PC-3 (cell line): ENCODE measurements around the gene ILK. TPM values are rescaled to one million over a fixed set of nuclear protein-coding genes. Genes with fewer than 3 reads are reported as not detected.

Source experiments
- ATAC-seq: fragments of 200-7000 bp; cut with Tn5 transposase; 2 replicates; pipeline ENCODE4 v1.9.1; 2020; ENCODE audit warnings: mild to moderate bottlenecking, moderate library complexity
- BruUV-seq: library from RNA; stranded (reverse); fragments of 400-500 nt; replicated peaks from 2 replicates; lab custom pipeline; 2021; lab: Mats Ljungman, UMichigan
- CTCF ChIA-PET: fragments of 300-600 bp; sonication (Branson Sonifier 250); formaldehyde crosslinking; loops from one replicate; lab custom pipeline; 2022; ENCODE audit warnings: antibody characterized with exemption; lab: Charles Lee
- POLR2A ChIA-PET: fragments of 300-600 bp; sonication (Branson Sonifier 250); formaldehyde crosslinking; loops from one replicate; lab custom pipeline; 2022; ENCODE audit warnings: antibody characterized with exemption; ENCODE audit not compliant: unreplicated experiment; lab: Charles Lee
- DNase-seq: peaks from one replicate; pipeline ENCODE4 v3.0.0-alpha.2; 2015
- H2AFZ ChIP-seq: fragments of 300-600 bp; sonication (generic); 2 replicates; pipeline ENCODE4 v1.6.0; 2016; ENCODE audit warnings: antibody characterized with exemption, low read length
- H3F3A ChIP-seq: fragments of 300-600 bp; sonication (generic); one replicate; pipeline ENCODE4 v1.6.0; 2017; ENCODE audit warnings: antibody characterized with exemption, low read length, control low read depth, mild to moderate bottlenecking; ENCODE audit not compliant: unreplicated experiment
- H3K27ac ChIP-seq: fragments of 300-600 bp; sonication (generic); 2 replicates; pipeline ENCODE4 v1.5.1; 2016; ENCODE audit warnings: mild to moderate bottlenecking, low read length
- H3K27me3 ChIP-seq: fragments of 300-600 bp; sonication (generic); 2 replicates; pipeline ENCODE4 v1.6.1; 2016; ENCODE audit warnings: low read length, mixed read lengths
- H3K36me3 ChIP-seq: fragments of 300-600 bp; sonication (generic); 2 replicates; pipeline ENCODE4 v1.6.1; 2016; ENCODE audit warnings: low read depth, mixed run types, low read length, mixed read lengths
- H3K4me1 ChIP-seq: fragments of 300-600 bp; sonication (generic); 2 replicates; pipeline ENCODE4 v1.5.1; 2016; ENCODE audit warnings: low read length; ENCODE audit not compliant: insufficient read depth
- H3K4me2 ChIP-seq: fragments of 300-600 bp; sonication (generic); 2 replicates; pipeline ENCODE4 v1.6.0; 2016; ENCODE audit warnings: low read length
- H3K4me3 ChIP-seq: fragments of 300-600 bp; sonication (generic); 2 replicates; pipeline ENCODE4 v1.5.1; 2016; ENCODE audit warnings: mild to moderate bottlenecking, low read length, mixed read lengths
- H3K79me2 ChIP-seq: fragments of 300-600 bp; sonication (generic); 2 replicates; pipeline ENCODE4 v1.6.1; 2017; ENCODE audit warnings: low read length, mixed read lengths
- H3K9ac ChIP-seq: fragments of 300-600 bp; sonication (generic); 2 replicates; pipeline ENCODE4 v1.6.0; 2016; ENCODE audit warnings: mild to moderate bottlenecking, low read length
- H3K9me2 ChIP-seq: fragments of 300-600 bp; sonication (generic); replicated peaks from 2 replicates; pipeline ENCODE4 v1.6.1; 2016; ENCODE audit warnings: mixed run types, low read length, mixed read lengths
- H3K9me3 ChIP-seq: fragments of 300-600 bp; sonication (generic); 2 replicates; pipeline ENCODE4 v1.6.1; 2016; ENCODE audit warnings: low read length, mixed read lengths
- H4K20me1 ChIP-seq: fragments of 300-600 bp; sonication (generic); 2 replicates; pipeline ENCODE4 v1.6.1; 2016; ENCODE audit warnings: low read length, mixed read lengths
- CTCF ChIP-seq: fragments of 300-600 bp; sonication (generic); conservative IDR thresholded peaks from 2 replicates; pipeline ENCODE4 v1.5.1; 2017; ENCODE audit warnings: antibody characterized with exemption, low read depth, mild to moderate bottlenecking, low read length
- EZH2 ChIP-seq: fragments of 300-600 bp; sonication (generic); IDR thresholded peaks from one replicate; pipeline ENCODE4 v1.6.1; 2017; ENCODE audit warnings: antibody characterized with exemption, mild to moderate bottlenecking, low read length; ENCODE audit not compliant: unreplicated experiment
- EZH2phosphoT487 ChIP-seq: fragments of 300-600 bp; sonication (generic); IDR thresholded peaks from 2 replicates; pipeline ENCODE4 v1.6.1; 2018; ENCODE audit warnings: mild to moderate bottlenecking, antibody characterized with exemption, low read length, borderline replicate concordance
- intact Hi-C: fragments of 100-400 bp; cut with micrococcal nuclease; formaldehyde crosslinking; loops from 2 replicates; pipeline ENCODE4 v1.9.0; 2023
- total RNA-seq: library from RNA; depleted of rRNA; stranded (reverse); fragments of >200 nt; gene quantifications from 2 replicates; pipeline ENCODE4 v1.2.3, GENCODE V29; 2014

ILK gene
- total RNA-seq, 1 experiment from 2014 or later = 73.9 TPM

GRCh38 chr11:6612213-6613041 lies 8.9 kb downstream of the ILK start, which contains the start of gene TAF10:
TAF10 (minus strand) TSS chr11:6612216; CDS start chr11:6612189, 27 bp downstream.
- H3K27ac ChIP-seq = peak within 1 kb of the TSS; percentile 83
- BruUV-seq = TSS peak; percentile 73
- ATAC-seq (peak; percentile 95), DNase-seq (peak; percentile 92)
- H4K20me1 ChIP-seq = no peaks in the 10 kb centered on the region
- CTCF ChIA-PET = no interaction called here
- H3K9me2 ChIP-seq = no peaks in the 10 kb centered on the region
- peak within 1 kb of the TSS; percentile 86 for H2AFZ ChIP-seq
- peaks cover 22% of the 10 kb centered on the region for H3K79me2 ChIP-seq
- H3F3A ChIP-seq = no peaks in the 10 kb centered on the region
- POLR2A ChIA-PET = interaction anchor here (0.6 to 0.7 kb wide), 2 partner anchors 71 to 81 kb away, joined by 3 to 5 read pairs; partner anchors contain the start of gene MRPL17
- TF ChIP-seq CTCF (peak; percentile 48), EZH2 (no peak)
- peak within 1 kb of the TSS; percentile 80 for H3K9ac ChIP-seq
- intact Hi-C loops = loop anchor here (1.0 to 5.0 kb wide), 2 partner anchors 9 to 55 kb away; partner anchors contain the start of genes ILK and RRP8
- peaks cover 17% of the 10 kb centered on the region for H3K4me1 ChIP-seq
- peaks cover 25% of the 10 kb centered on the region; the same call in 1 of the 2 replicates for H3K36me3 ChIP-seq
- no peaks in the 10 kb centered on the region for H3K9me3 ChIP-seq
- peak within 1 kb of the TSS; percentile 85 for H3K4me3 ChIP-seq
- H3K4me2 ChIP-seq = peak within 1 kb of the TSS; percentile 90
- no peaks in the 10 kb centered on the region for H3K27me3 ChIP-seq

- Histone ChIP-seq H2AFZ (no peak overlapping the region), H3K9ac (no peak overlapping the region), H3K27me3 (no peaks in the 10 kb centered on the region), H3K27ac (no peak overlapping the region), H3K4me1 (peaks cover 25% of the 10 kb centered on the region), H3K36me3 (peaks cover 22% of the 10 kb centered on the region; the same call in 1 of the 2 replicates), H3K9me2 (no peaks in the 10 kb centered on the region), H3K4me3 (no peak overlapping the region), H3F3A (no peaks in the 10 kb centered on the region), H3K9me3 (no peaks in the 10 kb centered on the region), H4K20me1 (no peaks in the 10 kb centered on the region), H3K4me2 (no peak overlapping the region), H3K79me2 (peaks cover 15% of the 10 kb centered on the region)
- ATAC-seq (no peak), DNase-seq (no peak)
- CTCF ChIA-PET = no interaction called here
- BruUV-seq = TSS peak; percentile 0
- POLR2A ChIA-PET = no interaction called here
- intact Hi-C loops = loop anchor here (5.0 kb wide), 1 partner anchor 54 kb away; no protein-coding TSS in a partner anchor
- TF ChIP-seq EZH2 (no peak), EZH2phosphoT487 (no peak), CTCF (no peak)
These were observed 9.9 kb downstream of the ILK start for GRCh38 chr11:6613496-6613895.

- no peak overlapping the region for H2AFZ ChIP-seq
- no peaks in the 10 kb centered on the region for H3K27me3 ChIP-seq
- H3K9me2 ChIP-seq = no peaks in the 10 kb centered on the region
- peaks cover 18% of the 10 kb centered on the region for H3K79me2 ChIP-seq
- no peak overlapping the region for H3K4me2 ChIP-seq
- peaks cover 28% of the 10 kb centered on the region for H3K4me1 ChIP-seq
- ChIA-PET CTCF (no interaction called here), POLR2A (no interaction called here)
- ATAC-seq = no peak
- no peaks in the 10 kb centered on the region for H3F3A ChIP-seq
- no peak for TF ChIP-seq EZH2
- no peak for TF ChIP-seq CTCF
- TF ChIP-seq EZH2phosphoT487 = no peak
- peaks cover 17% of the 10 kb centered on the region; the same call in 1 of the 2 replicates for H3K36me3 ChIP-seq
- no peaks in the 10 kb centered on the region for H4K20me1 ChIP-seq
- H3K27ac ChIP-seq = no peak overlapping the region
- H3K4me3 ChIP-seq = no peak overlapping the region
- DNase-seq = no peak
- intact Hi-C loops = loop anchor here (5.0 kb wide), 1 partner anchor 53 kb away; no protein-coding TSS in a partner anchor
- BruUV-seq = no TSS peak
- no peaks in the 10 kb centered on the region for H3K9me3 ChIP-seq
- no peak overlapping the region for H3K9ac ChIP-seq
These were observed 10.9 kb downstream of the ILK start for GRCh38 chr11:6614446-6614845.
